Fibroblast of the conjunctiva (primary cell): Measurements from ENCODE around the gene C6orf132.

Experiments used
- DNase-seq: peaks from one replicate; pipeline ENCODE4 v3.0.0-alpha.2; 2010; ENCODE audit warnings: low read depth

The C6orf132 gene

GRCh38 chr6:42136508-42137193 is 5.8 kb downstream of the C6orf132 start:
- no peak for DNase-seq

- DNase-seq: no peak
Measured at GRCh38 chr6:42135722-42136121, 6.7 kb downstream of the C6orf132 start.

GRCh38 chr6:42135161-42135560 is 7.3 kb downstream of the C6orf132 start:
- DNase-seq: no peak

- no peak for DNase-seq
Measured at GRCh38 chr6:42133926-42134325, 8.5 kb downstream of the C6orf132 start.

GRCh38 chr6:42131531-42131930 is 10.9 kb downstream of the C6orf132 start:
- DNase-seq: no peak

- DNase-seq: no peak
Measured at GRCh38 chr6:42129360-42129676, 13.1 kb downstream of the C6orf132 start.

GRCh38 chr6:42128460-42129359 is 13.7 kb downstream of the C6orf132 start:
- no peak for DNase-seq

- no peak for DNase-seq
Measured at GRCh38 chr6:42125663-42126062, 16.8 kb downstream of the C6orf132 start.

GRCh38 chr6:42125231-42125630 is 17.2 kb downstream of the C6orf132 start:
- no peak for DNase-seq

- DNase-seq: no peak
Measured at GRCh38 chr6:42124223-42124836, 18.1 kb downstream of the C6orf132 start.

GRCh38 chr6:42123379-42124103 is 18.9 kb downstream of the C6orf132 start:
- no peak for DNase-seq

GRCh38 chr6:42120895-42121865 is 21.2 kb downstream of the C6orf132 start:
- no peak for DNase-seq

GRCh38 chr6:42118162-42119001 is 24.0 kb downstream of the C6orf132 start:
- DNase-seq: no peak

- DNase-seq: no peak
Measured at GRCh38 chr6:42117843-42118161, 24.6 kb downstream of the C6orf132 start.

- no peak for DNase-seq
Measured at GRCh38 chr6:42113936-42114636, 28.3 kb downstream of the C6orf132 start.

- DNase-seq: no peak
Measured at GRCh38 chr6:42112351-42112750, 30.1 kb downstream of the C6orf132 start.

- no peak for DNase-seq
Measured at GRCh38 chr6:42110683-42111082, 31.7 kb downstream of the C6orf132 start.

- DNase-seq: no peak
Measured at GRCh38 chr6:42108071-42108470, 34.3 kb downstream of the C6orf132 start.

GRCh38 chr6:42106112-42107023 is 36.1 kb downstream of the C6orf132 start:
- DNase-seq: no peak
